T-helper 2 cell treated with Interferon-gamma antibody and Interleukin-4, amounts not matched to agents 5 μg/mL and 100 μg/mL, for 36 hours (primary cell): ENCODE data around the gene CSNK2B.
"Not testable (repeated sequence)": the region's sequence is repeated elsewhere in the genome, so short reads cannot be mapped to it uniquely, and the experiment has no call there.

ENCODE experiments used
- DNase-seq: peaks from one replicate; pipeline ENCODE4 v3.0.0; 2021; ENCODE audit warnings: low spot score
- H3K27ac Mint-ChIP-seq: one replicate; pipeline ENCODE4 v1.8.0; 2021; ENCODE audit warnings: mild to moderate bottlenecking, mixed read lengths
- H3K27me3 Mint-ChIP-seq: one replicate; pipeline ENCODE4 v1.8.0; 2021; ENCODE audit warnings: low read depth, mixed read lengths
- H3K36me3 Mint-ChIP-seq: one replicate; pipeline ENCODE4 v1.8.0; 2021; ENCODE audit warnings: low read depth, mixed read lengths
- H3K4me1 Mint-ChIP-seq: one replicate; pipeline ENCODE4 v1.8.0; 2021; ENCODE audit warnings: low read depth, mixed read lengths
- H3K4me3 Mint-ChIP-seq: one replicate; pipeline ENCODE4 v1.8.0; 2022; ENCODE audit warnings: mild to moderate bottlenecking, moderate library complexity, mixed read lengths
- H3K9me3 Mint-ChIP-seq: one replicate; pipeline ENCODE4 v1.8.0; 2021; ENCODE audit warnings: mixed read lengths

The CSNK2B gene

GRCh38 chr6:31700740-31701401 lies 35.0 kb downstream of the CSNK2B start:
- Mint-ChIP-seq H3K27me3 (no peaks in the 10 kb centered on the region), H3K4me1 (peaks cover 26% of the 10 kb centered on the region), H3K9me3 (no peaks in the 10 kb centered on the region), H3K36me3 (peaks cover 38% of the 10 kb centered on the region), H3K4me3 (peak overlapping the region; percentile 98), H3K27ac (no peak overlapping the region)
- no peak for DNase-seq

DNA sequence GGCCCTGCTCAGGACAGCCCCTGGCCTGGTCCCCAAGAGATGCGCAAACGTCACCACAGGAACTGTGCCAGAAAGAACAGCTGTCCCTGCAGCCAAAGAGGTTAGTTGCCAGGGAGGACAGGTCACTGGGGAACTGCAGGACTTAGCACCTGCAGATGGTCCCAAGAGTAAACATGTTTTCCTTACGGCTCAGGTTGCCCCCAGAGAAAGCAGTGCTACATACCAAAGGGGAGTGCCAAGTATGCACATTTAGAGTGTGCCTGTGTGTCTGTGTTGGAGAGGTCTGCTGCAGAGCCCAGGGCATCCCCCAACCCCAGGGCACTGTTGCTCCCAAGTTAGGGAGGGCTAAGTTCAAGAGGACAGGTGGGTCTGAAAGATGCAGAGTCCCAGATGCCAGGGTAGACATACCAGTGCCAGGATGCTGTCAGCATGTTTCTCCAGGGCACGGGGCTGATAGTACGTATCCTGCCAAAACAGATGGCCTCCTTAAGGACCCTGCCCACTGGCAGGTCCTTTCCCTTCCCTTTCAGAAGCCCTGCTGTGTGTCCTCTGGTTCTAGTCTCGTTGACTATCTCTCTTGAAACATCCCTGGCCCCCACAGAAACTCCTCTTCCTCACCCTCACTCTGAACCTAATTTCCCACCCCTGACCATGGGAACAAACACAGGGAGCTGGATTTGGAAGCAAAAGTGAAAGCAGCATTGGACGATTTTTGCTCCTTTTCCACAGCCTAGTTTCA lies 36.0 kb downstream of the CSNK2B start:
- peaks cover 31% of the 10 kb centered on the region for H3K36me3 Mint-ChIP-seq
- peak overlapping the region; percentile 98 for H3K4me3 Mint-ChIP-seq
- no peak for DNase-seq
- H3K4me1 Mint-ChIP-seq: peaks cover 26% of the 10 kb centered on the region
- peak overlapping the region; percentile 97 for H3K27ac Mint-ChIP-seq
- H3K9me3 Mint-ChIP-seq: no peaks in the 10 kb centered on the region
- no peaks in the 10 kb centered on the region for H3K27me3 Mint-ChIP-seq

DNA sequence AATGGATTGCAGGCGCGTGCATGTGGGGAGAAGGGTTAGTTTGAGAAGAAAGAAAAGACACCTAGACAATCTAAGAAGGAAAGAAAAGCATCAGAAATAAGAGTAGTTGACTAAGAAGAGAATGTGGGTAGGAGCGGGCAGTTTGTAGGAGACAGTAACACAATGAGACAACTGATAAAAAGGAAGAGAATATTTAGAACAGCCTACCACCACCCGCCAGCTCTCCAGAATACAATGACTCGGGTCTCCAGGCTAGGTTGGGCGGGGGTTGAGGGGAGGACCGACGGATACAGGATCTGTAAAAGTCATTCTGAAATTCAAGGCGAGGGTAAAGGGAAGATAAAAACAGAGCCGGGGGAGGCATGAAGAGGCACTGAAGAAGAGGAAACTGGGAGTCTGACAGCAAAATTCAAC lies 36.5 kb downstream of the CSNK2B start:
- Mint-ChIP-seq H3K27me3 (peaks cover 2% of the 10 kb centered on the region), H3K4me1 (peaks cover 23% of the 10 kb centered on the region), H3K36me3 (peaks cover 26% of the 10 kb centered on the region), H3K9me3 (no peaks in the 10 kb centered on the region), H3K27ac (peak overlapping the region; percentile 97), H3K4me3 (peak overlapping the region; percentile 98)
- DNase-seq: peak; percentile 40

- H3K4me1 Mint-ChIP-seq: peaks cover 16% of the 10 kb centered on the region
- H3K4me3 Mint-ChIP-seq: peak within 1 kb of the TSS; percentile 98
- H3K9me3 Mint-ChIP-seq: no peaks in the 10 kb centered on the region
- H3K27ac Mint-ChIP-seq: peak within 1 kb of the TSS; percentile 97
- peaks cover 19% of the 10 kb centered on the region for H3K36me3 Mint-ChIP-seq
- peaks cover 2% of the 10 kb centered on the region for H3K27me3 Mint-ChIP-seq
- DNase-seq: peak; percentile 95
These were observed 37.2 kb downstream of the CSNK2B start, which contains the start of gene ABHD16A for GRCh38 chr6:31702819-31703716. Gene ABHD16A, minus strand, starts transcription at chr6:31703324. Its CDS starts 43 bp downstream, at chr6:31703281.

DNA sequence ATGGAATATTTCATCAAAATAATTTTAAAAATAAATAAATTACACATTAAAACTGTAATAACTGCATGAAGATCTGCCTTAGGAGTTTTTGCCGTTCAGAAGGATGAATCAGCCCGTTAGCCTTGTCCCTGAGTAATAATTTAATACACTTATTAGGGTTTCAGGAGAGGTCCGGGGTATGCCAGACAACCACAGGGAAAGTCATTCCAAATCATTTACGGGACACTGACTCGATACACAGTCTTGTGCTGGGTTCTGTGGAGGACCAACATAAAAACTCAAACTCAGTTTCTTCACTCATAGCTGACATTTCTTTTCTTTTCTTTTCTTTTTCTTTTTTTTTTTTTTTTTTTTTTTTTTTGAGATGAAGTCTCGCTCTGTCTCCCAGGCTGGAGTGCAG lies 40.1 kb downstream of the CSNK2B start:
- peaks cover 15% of the 10 kb centered on the region for H3K4me1 Mint-ChIP-seq

GRCh38 chr6:31706599-31706998 lies 40.7 kb downstream of the CSNK2B start, which contains the start of gene LY6G6F:
Gene LY6G6F, plus strand, starts transcription at chr6:31706866. Its CDS starts 41 bp downstream, at chr6:31706907.
- H3K4me3 Mint-ChIP-seq: no peak within 1 kb of the TSS
- H3K27ac Mint-ChIP-seq: no peak within 1 kb of the TSS
- no peaks in the 10 kb centered on the region for H3K9me3 Mint-ChIP-seq
- H3K27me3 Mint-ChIP-seq: peaks cover 2% of the 10 kb centered on the region
- H3K36me3 Mint-ChIP-seq: peaks cover 7% of the 10 kb centered on the region
- H3K4me1 Mint-ChIP-seq: peaks cover 16% of the 10 kb centered on the region
- no peak for DNase-seq

More for the DNA sequence above, 40.1 kb downstream of the CSNK2B start:
- no peaks in the 10 kb centered on the region for H3K9me3 Mint-ChIP-seq
- no peak for DNase-seq
- H3K27ac Mint-ChIP-seq: no peak overlapping the region
- no peak overlapping the region for H3K4me3 Mint-ChIP-seq
- peaks cover 12% of the 10 kb centered on the region for H3K36me3 Mint-ChIP-seq
- H3K27me3 Mint-ChIP-seq: peaks cover 2% of the 10 kb centered on the region

- Mint-ChIP-seq H3K27me3 (peaks cover 2% of the 10 kb centered on the region), H3K36me3 (no peaks in the 10 kb centered on the region), H3K4me3 (no peak overlapping the region), H3K4me1 (peaks cover 16% of the 10 kb centered on the region), H3K9me3 (no peaks in the 10 kb centered on the region), H3K27ac (no peak overlapping the region)
- no peak for DNase-seq
These were observed 41.8 kb downstream of the CSNK2B start for GRCh38 chr6:31707701-31708100.

DNA sequence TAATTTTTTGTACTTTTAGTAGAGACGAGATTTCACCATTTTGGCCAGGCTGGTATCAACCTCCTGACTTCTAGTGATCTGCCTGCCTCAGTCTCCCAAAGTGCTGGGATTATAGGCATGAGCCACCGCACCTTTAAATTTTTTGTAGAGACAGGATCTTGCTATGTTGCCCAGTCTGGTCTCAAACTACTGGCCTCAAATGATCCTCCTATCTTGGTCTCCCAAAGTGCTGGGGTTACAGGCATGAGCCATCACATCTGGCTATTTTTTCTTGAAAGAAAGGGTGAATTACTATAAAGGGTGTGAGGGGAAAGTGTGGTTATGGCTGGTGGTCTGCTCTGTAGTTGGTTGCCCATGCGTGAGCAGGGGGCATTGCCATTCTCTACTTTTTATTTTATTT lies 42.3 kb downstream of the CSNK2B start:
- no peak for DNase-seq
- Mint-ChIP-seq H3K27me3 (peaks cover 3% of the 10 kb centered on the region), H3K9me3 (no peaks in the 10 kb centered on the region), H3K4me3 (no peak overlapping the region), H3K36me3 (no peaks in the 10 kb centered on the region), H3K4me1 (peaks cover 16% of the 10 kb centered on the region), H3K27ac (no peak overlapping the region)

DNA sequence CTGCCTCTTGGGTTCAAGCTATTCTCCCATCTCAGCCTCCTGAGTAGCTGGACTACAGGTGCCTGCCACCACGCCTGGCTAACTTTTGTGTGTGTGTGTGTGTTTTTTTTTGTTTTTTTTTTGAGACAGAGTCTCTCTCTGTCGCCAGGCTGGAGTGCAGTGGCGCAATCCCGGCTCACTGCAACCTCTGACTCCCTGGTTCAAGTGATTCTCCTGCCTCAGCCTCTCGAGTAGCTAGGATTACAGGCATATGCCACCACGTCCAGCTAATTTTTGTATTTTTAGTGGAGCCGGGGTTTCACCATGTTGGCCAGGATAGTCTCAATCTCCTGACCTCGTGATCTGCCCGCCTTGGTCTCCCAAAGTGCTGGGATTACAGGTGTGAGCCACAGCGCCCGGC lies 43.3 kb downstream of the CSNK2B start:
- peaks cover 16% of the 10 kb centered on the region for H3K4me1 Mint-ChIP-seq
- not testable (repeated sequence) for H3K9me3 Mint-ChIP-seq, H3K27me3 Mint-ChIP-seq, H3K4me3 Mint-ChIP-seq, H3K36me3 Mint-ChIP-seq, DNase-seq, H3K27ac Mint-ChIP-seq

DNA sequence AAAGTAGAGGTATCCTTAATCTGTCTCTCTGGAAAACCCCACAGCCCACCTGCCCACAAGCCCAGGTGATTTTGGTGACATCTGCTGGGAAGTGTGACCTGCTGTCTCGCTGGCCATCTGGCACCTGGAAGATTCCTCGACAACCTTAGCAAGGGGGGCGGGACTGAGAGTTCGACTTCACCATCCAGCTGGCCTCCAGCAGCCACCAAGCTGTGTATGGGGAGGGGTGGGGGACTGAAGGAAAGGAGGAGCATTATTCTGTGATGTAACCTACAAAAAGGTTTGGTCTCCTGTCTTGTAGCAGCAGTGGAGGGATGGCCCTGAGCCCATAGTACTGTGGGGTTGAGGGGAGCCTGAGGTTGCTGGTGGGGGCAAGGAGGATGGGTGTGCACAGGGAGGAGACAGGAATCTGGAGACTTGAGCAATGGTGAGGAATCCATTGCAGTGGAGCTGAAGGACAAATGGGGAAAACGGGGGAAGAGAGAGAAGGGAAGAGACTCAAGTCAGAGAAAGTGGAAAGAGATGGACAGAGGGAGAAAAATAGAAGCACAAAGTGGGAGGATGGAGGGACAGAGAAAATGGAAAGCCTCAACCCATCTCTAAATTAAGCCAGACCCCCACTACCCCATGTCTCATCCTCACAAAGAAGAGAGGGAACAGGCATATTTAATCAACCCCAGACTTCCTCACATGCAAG lies 44.8 kb downstream of the CSNK2B start:
- Mint-ChIP-seq H3K4me3 (no peak overlapping the region), H3K36me3 (no peaks in the 10 kb centered on the region), H3K4me1 (peaks cover 16% of the 10 kb centered on the region), H3K27me3 (peaks cover 10% of the 10 kb centered on the region), H3K27ac (no peak overlapping the region), H3K9me3 (no peaks in the 10 kb centered on the region)
- DNase-seq: no peak

DNA sequence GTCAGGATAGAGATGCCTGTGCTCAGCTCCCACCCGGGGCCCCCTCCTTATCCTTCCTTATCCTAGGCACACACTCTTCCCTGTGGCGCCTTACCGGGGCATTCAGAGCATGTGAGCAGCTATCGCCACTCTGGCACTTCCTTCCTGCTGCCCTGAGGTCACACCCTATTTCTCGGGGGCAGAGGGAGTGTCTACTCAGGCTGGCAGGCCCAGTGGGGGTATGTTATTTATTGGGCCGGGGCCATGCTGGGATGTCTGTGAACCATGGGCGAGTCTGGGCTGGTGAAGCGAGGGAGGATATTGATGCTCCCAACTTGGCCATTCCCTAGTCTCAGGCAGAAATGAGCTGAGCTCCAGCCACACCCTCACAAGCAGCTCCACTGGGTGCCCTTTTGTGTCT lies 45.4 kb downstream of the CSNK2B start:
- Mint-ChIP-seq H3K27me3 (peaks cover 10% of the 10 kb centered on the region), H3K4me1 (peaks cover 16% of the 10 kb centered on the region), H3K27ac (no peak overlapping the region), H3K9me3 (no peaks in the 10 kb centered on the region), H3K4me3 (no peak overlapping the region), H3K36me3 (no peaks in the 10 kb centered on the region)
- no peak for DNase-seq

DNA sequence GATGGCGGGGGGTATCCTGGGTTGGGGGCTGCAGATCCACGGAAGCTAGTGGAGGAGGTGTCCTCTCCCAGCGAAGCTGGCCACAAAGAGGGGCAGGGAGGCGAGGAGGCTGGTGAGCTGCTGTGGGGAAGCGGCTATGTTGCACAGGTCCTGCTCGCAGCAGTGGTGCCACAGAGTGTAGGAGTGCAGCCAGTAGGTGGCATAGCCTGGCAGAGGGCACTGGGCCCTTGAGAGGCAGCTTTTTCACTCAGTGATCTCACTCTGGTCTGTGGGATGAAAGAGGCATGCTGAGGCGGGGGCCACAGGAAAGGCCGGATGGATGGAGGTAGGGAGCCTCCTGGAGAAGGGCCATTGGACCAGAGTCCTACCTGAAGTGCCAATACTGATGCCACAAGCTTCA lies 46.4 kb downstream of the CSNK2B start:
- no peaks in the 10 kb centered on the region for H3K9me3 Mint-ChIP-seq
- no peaks in the 10 kb centered on the region for H3K36me3 Mint-ChIP-seq
- H3K4me3 Mint-ChIP-seq: no peak overlapping the region
- peaks cover 8% of the 10 kb centered on the region for H3K27me3 Mint-ChIP-seq
- peaks cover 16% of the 10 kb centered on the region for H3K4me1 Mint-ChIP-seq
- H3K27ac Mint-ChIP-seq: no peak overlapping the region
- no peak for DNase-seq

DNA sequence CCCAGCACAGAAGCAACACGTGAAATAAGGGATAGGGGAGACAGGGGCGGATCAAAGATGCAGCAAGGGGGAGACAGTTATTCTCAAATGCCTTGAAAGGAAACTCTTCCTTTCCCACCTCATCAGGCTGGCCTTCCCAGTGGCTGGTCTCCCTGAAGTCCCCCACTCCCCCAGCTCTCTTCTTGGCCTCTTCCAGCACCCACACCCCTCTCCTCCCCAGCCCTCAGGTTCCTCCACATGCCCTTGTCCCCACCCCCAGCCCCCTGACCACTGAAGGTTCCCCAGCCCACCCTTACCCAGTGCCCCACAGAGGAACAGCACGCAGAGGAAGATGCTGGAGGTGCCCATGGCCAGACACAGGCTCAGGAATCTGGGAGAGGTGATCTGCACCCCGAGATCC lies 47.6 kb downstream of the CSNK2B start:
- Mint-ChIP-seq H3K4me1 (peaks cover 16% of the 10 kb centered on the region), H3K27me3 (peaks cover 8% of the 10 kb centered on the region), H3K27ac (no peak overlapping the region)

More for the DNA sequence above, 47.6 kb downstream of the CSNK2B start:
- no peak for DNase-seq
- no peak overlapping the region for H3K4me3 Mint-ChIP-seq
- no peaks in the 10 kb centered on the region for H3K9me3 Mint-ChIP-seq
- H3K36me3 Mint-ChIP-seq: no peaks in the 10 kb centered on the region
